ENCODE results near the gene PTPRN2.
A peak's percentile ranks its signal among the peaks of the same experiment; 100 is the strongest.
"Not testable (repeated sequence)": the region's sequence is repeated elsewhere in the genome, so short reads cannot be mapped to it uniquely, and the experiment has no call there.

Gene PTPRN2

DNA sequence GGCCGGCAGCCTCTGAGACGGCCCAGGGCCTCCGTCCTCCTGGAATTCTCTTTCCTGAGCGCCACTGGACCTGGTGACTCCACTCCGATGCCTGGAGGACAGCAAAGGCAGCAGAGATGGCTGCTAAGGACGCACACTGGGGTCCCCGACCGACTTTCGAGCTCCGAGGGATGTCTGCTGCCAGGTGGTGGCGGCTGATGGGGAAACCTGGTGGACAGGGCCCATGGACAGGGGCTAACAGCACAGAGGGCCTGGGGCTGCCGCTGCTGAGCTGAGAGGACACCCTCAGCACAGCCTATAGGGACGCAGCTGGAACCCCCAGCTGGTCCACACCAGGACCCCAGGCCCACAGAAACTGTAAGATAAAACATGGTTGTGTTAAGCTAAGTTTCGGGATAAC, 884.5 kb downstream of the PTPRN2 start:
- no peak for DNase-seq (ENCODE audit: low spot score)

DNA sequence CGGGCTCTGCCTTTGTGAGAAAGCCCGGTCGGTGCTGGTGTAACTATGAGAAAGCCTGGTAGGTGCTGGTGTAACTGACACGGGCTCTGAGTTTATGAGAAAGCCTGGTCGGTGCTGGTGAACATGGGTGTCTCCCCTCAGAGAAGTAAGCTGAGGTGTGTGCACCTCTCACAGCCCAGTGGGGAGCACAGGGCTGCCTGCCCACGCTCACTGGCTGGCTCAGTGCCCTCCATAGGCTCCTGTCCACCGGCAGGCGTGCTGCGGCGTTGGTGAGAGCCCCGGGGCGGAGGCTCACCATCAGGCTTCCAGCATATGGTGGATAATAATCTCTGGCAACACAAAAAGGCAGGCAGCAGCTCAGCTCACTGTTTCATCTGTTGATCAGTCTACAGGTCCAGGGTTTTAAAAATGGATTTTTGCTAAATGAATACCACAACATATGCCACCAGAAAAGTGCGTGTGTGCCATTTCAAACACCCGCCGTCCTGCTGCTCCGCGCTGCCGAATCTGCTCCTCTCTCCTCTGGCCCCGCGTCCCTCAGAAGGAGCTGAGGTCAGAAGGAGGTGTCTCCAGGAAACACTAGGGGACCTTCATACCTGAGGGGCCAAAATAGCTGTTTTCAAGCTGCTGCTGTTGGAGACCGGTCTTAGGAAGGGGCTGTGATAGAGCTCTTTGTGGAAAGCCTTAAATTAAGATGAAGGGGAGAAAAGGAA, 885.2 kb downstream of the PTPRN2 start:
- DNase-seq (ENCODE audit: low spot score): no peak

GRCh38 chr7:157701395-157702180, 886.0 kb downstream of the PTPRN2 start:
- not testable (repeated sequence) for DNase-seq (ENCODE audit: low spot score)

- no peak for DNase-seq (ENCODE audit: low spot score)
Observed at GRCh38 chr7:157700231-157701005, 887.2 kb downstream of the PTPRN2 start.

DNA sequence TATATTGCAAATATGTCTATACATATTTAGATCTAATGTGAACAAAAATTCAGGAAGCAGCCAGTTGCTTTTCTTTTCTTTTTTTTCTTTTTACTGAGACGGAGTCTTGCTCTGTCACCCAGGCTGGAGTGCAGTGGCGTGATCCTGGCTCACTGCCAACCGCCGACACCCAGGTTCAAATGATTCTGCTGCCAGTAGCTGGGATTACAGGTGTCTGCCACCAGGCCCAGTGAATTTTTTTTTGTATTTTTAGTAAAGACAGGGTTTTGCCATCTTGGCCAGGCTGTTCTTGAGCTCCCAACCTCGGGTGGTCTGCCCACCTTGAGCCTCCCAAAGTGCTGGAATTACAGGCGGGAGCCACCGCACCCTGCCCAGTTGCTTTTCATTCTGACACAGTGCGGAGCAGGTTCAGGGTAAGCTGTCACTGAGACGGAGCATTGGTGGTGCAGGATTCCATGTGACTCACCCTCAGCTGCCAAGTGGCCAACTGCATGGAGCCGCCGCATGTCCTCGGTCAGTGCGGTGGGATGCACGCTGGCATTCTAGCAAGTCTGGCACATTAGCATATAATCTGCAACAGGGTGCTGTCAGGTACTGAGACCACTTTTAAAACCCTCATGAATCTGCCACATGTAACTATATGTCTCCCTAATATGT, 888.1 kb downstream of the PTPRN2 start:
- no peak for DNase-seq (ENCODE audit: low spot score)

DNA sequence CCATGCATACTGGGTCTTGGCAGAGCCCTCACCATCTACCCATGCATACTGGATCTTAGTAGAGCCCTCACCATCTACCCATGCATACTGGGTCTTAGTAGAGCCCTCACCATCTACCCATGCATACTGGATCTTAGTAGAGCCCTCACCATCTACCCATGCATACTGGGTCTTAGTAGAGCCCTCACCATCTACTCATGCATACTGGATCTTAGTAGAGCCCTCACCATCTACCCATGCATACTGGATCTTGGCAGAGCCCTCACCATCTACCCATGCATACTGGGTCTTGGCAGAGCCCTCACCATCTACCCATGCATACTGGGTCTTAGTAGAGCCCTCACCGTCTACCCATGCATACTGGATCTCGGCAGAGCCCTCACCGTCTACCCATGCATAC, 890.3 kb downstream of the PTPRN2 start:
- not testable (repeated sequence) for DNase-seq (ENCODE audit: low spot score)

GRCh38 chr7:157695609-157696008, 892.0 kb downstream of the PTPRN2 start:
- DNase-seq (ENCODE audit: low spot score): not testable (repeated sequence)

DNA sequence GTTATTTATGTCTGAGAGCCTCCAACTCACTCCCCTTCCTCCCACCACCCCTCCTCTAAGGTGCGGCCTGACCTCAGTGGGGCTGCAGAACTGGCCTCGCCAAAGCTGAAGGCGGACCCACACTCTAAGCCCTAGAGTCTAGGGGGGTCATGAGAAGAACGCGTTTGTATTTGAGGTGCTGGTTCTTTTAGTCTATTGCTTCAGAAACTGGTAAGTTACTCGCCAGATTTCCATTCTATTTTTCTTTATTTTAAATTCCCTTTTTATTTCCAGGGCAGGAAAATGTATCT, 893.3 kb downstream of the PTPRN2 start:
- no peak for DNase-seq (ENCODE audit: low spot score)

DNA sequence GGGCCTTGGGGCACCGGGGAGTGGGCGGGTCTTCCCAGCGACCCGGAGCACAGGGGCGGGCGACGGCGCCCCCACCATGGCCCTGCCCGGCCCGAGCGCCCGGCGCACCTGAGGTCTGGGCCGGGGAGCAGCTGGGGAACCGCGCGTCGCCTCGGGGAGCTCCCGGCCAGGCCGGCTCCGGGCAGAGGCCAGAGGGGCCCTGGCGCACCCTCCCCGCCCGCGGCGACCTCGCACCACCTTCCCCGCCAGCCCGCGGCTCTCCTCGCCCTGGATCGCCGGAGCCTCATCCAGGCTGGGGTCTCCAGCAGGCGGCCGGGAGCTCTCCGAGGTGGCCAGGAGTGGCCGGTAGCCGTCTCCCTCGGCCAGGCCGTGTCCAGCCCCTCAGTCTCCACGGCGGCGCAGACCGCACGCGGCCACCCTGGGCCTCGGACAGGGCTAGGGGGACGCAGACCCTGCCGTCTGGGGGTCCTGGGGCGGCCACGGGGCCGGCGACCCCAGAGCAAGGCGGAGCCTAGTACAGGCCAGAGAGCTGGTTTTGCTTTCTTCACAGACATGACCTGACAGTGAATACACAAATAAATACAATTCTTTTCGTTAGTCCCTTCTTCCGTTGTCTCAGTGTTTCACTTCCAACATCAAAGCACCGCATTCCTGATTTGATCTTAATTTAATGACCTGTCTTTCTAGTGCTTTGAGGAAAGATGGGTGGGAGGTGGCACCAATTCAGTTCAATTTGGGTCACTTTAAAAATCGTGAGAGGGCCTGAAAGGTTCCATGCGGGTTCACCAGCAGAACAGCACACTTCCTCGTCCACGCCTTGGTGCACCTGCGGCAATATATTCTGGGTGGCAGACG, 893.9 kb downstream of the PTPRN2 start:
- no peak for DNase-seq (ENCODE audit: low spot score)

DNA sequence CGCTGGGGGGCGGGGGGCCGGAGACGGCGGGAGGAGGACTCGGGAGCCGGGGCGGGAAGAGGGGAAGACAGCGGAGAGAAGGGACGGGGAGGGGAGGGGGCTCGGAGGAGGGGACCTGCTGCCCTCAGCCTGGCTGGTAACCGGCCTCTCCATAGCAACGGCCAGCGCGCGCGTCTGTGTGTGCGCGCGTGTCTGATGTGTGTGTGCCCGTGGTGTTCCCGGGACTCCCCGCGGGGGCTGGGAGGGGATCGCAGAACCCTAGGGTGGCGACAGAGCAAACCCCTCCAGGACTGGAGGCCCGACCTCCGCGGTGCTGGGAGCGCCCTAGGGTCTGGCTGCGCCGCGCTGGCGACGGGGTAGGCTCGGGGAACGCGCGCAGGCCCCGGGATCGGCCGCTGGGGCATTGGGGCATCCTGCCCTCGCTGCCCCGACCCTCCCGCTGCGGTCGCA, 894.5 kb downstream of the PTPRN2 start:
- DNase-seq (ENCODE audit: low spot score): peak; percentile 53

- DNase-seq (ENCODE audit: low spot score): no peak
Observed at GRCh38 chr7:157692460-157693011, 895.1 kb downstream of the PTPRN2 start.

GRCh38 chr7:157691586-157692459, 895.8 kb downstream of the PTPRN2 start:
- peak; percentile 24 for DNase-seq (ENCODE audit: low spot score)

- DNase-seq (ENCODE audit: low spot score): peak; percentile 73
Observed at GRCh38 chr7:157690833-157691585, 896.6 kb downstream of the PTPRN2 start.

GRCh38 chr7:157690058-157690832, 897.4 kb downstream of the PTPRN2 start:
- peak; percentile 27 for DNase-seq (ENCODE audit: low spot score)

DNA sequence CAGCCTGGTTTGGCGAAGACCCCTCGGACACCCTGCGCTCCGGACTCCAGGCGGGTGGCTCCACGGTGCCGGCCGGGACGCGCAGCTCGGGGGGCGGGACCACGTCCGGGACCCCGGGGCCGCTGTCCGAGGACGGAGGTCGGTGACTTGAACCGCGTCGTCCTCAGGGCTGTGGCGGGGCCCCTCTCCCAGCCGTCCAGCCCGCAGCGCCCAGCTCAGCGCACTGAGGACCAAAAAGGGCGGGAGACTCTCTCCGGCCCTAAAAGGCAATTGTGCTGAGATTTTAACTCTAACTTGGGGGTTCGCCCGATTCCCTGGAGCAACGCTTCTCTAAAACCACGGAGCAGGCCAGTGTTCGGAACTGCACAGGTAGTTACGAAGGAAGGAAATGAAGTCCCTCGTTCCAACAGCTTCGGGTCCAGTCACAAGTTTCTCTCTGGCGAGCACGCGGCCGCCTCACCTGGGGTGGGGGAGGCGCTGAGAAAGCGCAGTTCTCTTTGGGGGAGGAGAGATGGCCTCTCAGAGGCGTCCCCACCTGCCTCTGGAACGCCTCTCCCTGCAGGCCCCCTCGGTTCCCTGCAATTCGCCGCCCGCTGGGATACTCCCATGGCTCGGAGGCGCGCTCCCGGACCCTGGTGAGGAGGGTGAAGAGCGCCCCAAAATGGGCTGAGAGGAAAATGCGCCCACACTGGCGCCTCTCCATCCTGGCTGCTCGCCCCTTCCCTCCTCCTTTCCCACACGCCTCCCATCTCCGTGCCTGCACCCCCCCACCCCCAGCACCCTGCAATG, 898.2 kb downstream of the PTPRN2 start:
- no peak for DNase-seq (ENCODE audit: low spot score)

DNA sequence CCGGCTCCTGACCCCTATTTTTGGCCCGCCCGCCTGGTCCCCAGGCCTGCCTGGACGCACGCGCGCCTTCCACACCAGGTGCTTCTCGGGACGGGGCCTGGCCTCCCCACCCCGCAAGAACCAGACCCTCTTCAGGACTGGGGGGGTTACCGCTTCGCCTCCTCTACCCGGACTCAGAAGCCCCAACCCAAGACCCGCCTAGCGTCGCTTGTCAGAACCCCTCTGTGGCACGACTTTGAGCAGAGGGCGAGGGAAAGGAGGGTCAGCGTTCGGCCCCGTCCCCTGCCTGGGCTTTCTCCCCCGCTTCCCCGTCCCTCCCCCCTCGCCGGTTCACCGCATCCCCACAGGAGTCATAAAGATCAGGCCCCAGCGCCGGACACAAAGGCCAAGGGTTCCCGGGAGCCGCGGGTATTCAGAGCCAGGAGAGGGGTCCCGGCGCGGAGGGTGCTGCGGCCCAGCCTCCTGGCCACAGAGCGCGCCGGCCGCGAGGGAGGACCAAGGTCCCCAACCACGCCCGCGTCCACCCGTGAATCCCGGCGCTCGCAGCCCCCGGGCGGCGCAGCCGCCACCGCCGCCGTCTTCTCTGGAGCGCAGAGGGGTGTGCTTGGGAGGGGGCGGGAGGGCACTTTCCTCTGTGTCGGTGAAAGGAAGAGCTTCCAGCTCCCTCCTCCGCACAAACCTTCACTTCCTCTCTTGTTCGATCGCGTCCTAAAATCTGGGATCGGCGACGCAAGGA, 898.9 kb downstream of the PTPRN2 start:
- DNase-seq (ENCODE audit: low spot score): no peak
